HG03175 (cell line): Measurements from ENCODE around the gene RAB31.

Experiments used
- ATAC-seq: cut with Tn5 transposase; IDR thresholded peaks from one replicate; pipeline ENCODE4 v1.9.1; 2021; ENCODE audit warnings: mild to moderate bottlenecking, moderate library complexity; ENCODE audit not compliant: unreplicated experiment

RAB31 gene

GRCh38 chr18:9712130-9712577, 4.1 kb downstream of the RAB31 start:
- no peak for ATAC-seq

- ATAC-seq = no peak
Measured at GRCh38 chr18:9712611-9713010, 4.5 kb downstream of the RAB31 start.

- no peak for ATAC-seq
Measured at GRCh38 chr18:9714266-9715087, 6.4 kb downstream of the RAB31 start.

- no peak for ATAC-seq
Measured at GRCh38 chr18:9715088-9715343, 6.9 kb downstream of the RAB31 start.

- no peak for ATAC-seq
Measured at GRCh38 chr18:9715978-9716774, 8.1 kb downstream of the RAB31 start.

- no peak for ATAC-seq
Measured at GRCh38 chr18:9716780-9717563, 8.9 kb downstream of the RAB31 start.

- no peak for ATAC-seq
Measured at GRCh38 chr18:9719421-9719981, 11.4 kb downstream of the RAB31 start.

- ATAC-seq = no peak
Measured at GRCh38 chr18:9720327-9720726, 12.2 kb downstream of the RAB31 start.

- no peak for ATAC-seq
Measured at GRCh38 chr18:9721893-9722550, 13.9 kb downstream of the RAB31 start.

GRCh38 chr18:9722691-9723090, 14.6 kb downstream of the RAB31 start:
- ATAC-seq = no peak

GRCh38 chr18:9724797-9725585, 16.9 kb downstream of the RAB31 start:
- ATAC-seq = no peak

GRCh38 chr18:9726175-9726574, 18.1 kb downstream of the RAB31 start:
- no peak for ATAC-seq

GRCh38 chr18:9726936-9727335, 18.8 kb downstream of the RAB31 start:
- no peak for ATAC-seq

GRCh38 chr18:9730786-9731185, 22.7 kb downstream of the RAB31 start:
- ATAC-seq = no peak

- ATAC-seq = no peak
Measured at GRCh38 chr18:9731380-9731779, 23.3 kb downstream of the RAB31 start.

GRCh38 chr18:9732031-9732430, 23.9 kb downstream of the RAB31 start:
- ATAC-seq = no peak

- no peak for ATAC-seq
Measured at GRCh38 chr18:9734189-9734588, 26.1 kb downstream of the RAB31 start.

- no peak for ATAC-seq
Measured at GRCh38 chr18:9735238-9735637, 27.1 kb downstream of the RAB31 start.

GRCh38 chr18:9735879-9736278, 27.8 kb downstream of the RAB31 start:
- ATAC-seq = no peak

GRCh38 chr18:9736286-9736835, 28.3 kb downstream of the RAB31 start:
- no peak for ATAC-seq
